Omental fat pad (tissue), 4 donors: ENCODE measurements around the gene ZMIZ1. TPM values are rescaled to one million over a fixed set of nuclear protein-coding genes. Genes with fewer than 3 reads are reported as not detected.

Experiments used
- ATAC-seq: fragments of 150-250 bp; one replicate; pipeline ENCODE4 v1.9.1; 2016; ENCODE audit warnings: mild to moderate bottlenecking, moderate library complexity; ENCODE audit not compliant: low FRiP score
- DNase-seq: peaks from one replicate; pipeline ENCODE4 v3.0.0-alpha.2; 2019; ENCODE audit warnings: low spot score
- total RNA-seq, 4 donors: library from RNA; depleted of rRNA; stranded (reverse); fragments of >200 nt; gene quantifications; one replicate each; pipeline ENCODE4 v1.1.0, GENCODE V29; 2016
- TF ChIP-seq, protein P1 (sequence below), 3 donors: fragments of 450-650 bp; IDR thresholded peaks; one replicate each; pipeline ENCODE4 v1.5.1; 2016 to 2017; ENCODE audit warnings: antibody characterized with exemption in 3 of 3, mild to moderate bottlenecking in 3 of 3, moderate library complexity in 2 of 3

Gene ZMIZ1
- total RNA-seq, 4 donors from 2014 or later: 24.2 to 64.8 (median 43.1) TPM

GRCh38 chr10:79298403-79299244 lies 229.9 kb downstream of the ZMIZ1 start:
- peak; percentile 81 for ATAC-seq
- no peak for DNase-seq

GRCh38 chr10:79299397-79300241 lies 230.9 kb downstream of the ZMIZ1 start:
- TF ChIP-seq, protein P1, sequence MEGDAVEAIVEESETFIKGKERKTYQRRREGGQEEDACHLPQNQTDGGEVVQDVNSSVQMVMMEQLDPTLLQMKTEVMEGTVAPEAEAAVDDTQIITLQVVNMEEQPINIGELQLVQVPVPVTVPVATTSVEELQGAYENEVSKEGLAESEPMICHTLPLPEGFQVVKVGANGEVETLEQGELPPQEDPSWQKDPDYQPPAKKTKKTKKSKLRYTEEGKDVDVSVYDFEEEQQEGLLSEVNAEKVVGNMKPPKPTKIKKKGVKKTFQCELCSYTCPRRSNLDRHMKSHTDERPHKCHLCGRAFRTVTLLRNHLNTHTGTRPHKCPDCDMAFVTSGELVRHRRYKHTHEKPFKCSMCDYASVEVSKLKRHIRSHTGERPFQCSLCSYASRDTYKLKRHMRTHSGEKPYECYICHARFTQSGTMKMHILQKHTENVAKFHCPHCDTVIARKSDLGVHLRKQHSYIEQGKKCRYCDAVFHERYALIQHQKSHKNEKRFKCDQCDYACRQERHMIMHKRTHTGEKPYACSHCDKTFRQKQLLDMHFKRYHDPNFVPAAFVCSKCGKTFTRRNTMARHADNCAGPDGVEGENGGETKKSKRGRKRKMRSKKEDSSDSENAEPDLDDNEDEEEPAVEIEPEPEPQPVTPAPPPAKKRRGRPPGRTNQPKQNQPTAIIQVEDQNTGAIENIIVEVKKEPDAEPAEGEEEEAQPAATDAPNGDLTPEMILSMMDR (IDR thresholded peaks at IDR 0.05): no peak
- no peak for DNase-seq
- ATAC-seq: peak; percentile 1

More at GRCh38 chr10:79298403-79299244, 229.9 kb downstream of the ZMIZ1 start:
- TF ChIP-seq, protein P1 (IDR thresholded peaks at IDR 0.05): no peak

DNA sequence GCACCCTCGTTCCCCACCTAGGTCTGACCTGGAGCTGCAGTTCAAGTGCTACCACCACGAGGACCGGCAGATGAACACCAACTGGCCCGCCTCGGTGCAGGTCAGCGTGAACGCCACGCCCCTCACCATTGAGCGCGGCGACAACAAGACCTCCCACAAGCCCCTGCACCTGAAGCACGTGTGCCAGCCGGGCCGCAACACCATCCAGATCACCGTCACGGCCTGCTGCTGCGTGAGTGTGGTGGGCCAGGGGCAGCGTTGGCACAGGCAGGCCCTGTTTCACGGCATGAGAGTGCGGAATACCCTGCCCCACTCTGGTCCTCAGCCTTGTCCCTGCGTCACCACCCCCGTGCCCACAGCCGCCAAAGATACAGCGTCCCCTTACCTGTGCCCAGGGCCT lies 231.9 kb downstream of the ZMIZ1 start:
- no peak for DNase-seq
- TF ChIP-seq, protein P1 (IDR thresholded peaks at IDR 0.05): no peak
- no peak for ATAC-seq

DNA sequence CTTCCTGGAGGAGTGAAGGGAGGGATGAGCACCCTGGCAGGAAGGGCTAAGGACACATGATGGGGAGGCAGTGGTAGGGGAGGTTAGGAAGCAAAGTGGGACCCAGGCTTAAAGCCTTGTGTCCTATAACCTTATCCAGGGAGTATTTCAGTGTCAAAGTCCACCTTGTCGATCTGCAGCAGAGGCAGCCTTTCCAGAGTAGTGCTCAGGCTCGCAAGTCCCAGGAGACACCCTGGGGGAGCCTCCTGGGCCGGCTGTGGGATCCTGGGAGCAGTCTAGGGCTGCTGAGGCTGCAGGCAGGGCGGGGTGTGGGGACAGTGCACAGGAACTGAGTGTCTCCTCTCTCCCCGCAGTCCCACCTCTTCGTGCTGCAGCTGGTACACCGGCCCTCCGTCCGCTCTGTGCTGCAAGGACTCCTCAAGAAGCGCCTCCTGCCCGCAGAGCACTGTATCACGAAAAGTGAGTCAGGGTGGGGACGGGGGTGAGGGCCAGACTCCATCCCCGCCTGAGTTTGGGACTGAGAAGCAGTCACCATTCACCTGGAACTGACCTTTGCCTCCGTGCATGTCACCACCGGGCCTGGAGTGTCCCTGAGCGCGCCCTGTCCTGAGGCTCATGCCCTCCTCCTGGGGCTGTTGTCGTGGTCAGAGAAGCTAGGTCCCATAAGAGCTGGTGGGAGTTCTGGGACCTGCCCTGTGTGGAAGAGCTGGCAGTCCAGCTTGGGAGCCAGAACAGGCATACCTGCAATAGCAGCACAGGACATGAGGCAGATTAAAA lies 233.2 kb downstream of the ZMIZ1 start:
- ATAC-seq (no peak), DNase-seq (no peak)

DNA sequence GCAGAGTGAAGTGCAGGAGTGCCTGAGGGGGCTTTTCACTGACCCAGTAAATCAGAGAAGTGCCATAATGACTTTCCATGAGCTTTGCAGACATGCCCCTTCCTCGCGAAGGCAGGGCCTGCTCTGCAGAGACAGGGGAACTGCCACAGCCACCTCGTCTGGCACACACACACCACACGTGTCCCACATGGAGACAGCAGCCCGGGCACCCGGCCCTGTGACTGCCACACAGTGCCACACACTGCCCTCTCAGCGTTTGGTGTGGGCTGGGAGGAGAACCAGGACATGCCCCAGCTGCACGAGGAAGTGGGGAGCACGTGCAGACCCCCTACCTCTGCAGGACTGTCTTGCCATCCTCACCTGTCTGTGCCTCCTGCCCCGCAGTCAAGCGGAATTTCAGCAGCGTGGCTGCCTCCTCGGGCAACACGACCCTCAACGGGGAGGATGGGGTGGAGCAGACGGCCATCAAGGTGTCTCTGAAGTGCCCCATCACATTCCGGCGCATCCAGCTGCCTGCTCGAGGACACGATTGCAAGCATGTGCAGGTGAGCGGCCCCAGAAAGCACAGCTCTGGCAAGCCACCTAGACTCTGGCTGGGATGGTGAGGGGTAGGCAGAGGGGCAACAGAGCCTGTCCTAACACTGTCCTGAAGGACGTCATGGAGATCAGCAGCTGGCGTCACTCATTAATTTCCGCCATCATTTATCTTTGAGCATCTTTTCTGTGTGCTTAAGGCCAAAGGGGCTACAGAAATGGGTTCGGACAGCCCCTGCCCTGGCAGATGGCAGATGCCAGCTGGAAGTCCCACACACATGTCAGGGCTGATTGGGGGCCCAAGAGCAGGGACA lies 235.1 kb downstream of the ZMIZ1 start:
- ATAC-seq: no peak
- DNase-seq: no peak
- TF ChIP-seq, protein P1 (IDR thresholded peaks at IDR 0.05): no peak

More for the DNA sequence above, 233.2 kb downstream of the ZMIZ1 start:
- TF ChIP-seq, protein P1 (IDR thresholded peaks at IDR 0.05): no peak
